ENCODE measurements around the gene PDCD4. TPM values are rescaled to one million over a fixed set of nuclear protein-coding genes. Genes with fewer than 3 reads are reported as not detected.
"Not testable (repeated sequence)": the region's sequence is repeated elsewhere in the genome, so short reads cannot be mapped to it uniquely, and the experiment has no call there.

Gene PDCD4
- total RNA-seq, 1 donor from 2014 or later = 71.6 TPM

DNA sequence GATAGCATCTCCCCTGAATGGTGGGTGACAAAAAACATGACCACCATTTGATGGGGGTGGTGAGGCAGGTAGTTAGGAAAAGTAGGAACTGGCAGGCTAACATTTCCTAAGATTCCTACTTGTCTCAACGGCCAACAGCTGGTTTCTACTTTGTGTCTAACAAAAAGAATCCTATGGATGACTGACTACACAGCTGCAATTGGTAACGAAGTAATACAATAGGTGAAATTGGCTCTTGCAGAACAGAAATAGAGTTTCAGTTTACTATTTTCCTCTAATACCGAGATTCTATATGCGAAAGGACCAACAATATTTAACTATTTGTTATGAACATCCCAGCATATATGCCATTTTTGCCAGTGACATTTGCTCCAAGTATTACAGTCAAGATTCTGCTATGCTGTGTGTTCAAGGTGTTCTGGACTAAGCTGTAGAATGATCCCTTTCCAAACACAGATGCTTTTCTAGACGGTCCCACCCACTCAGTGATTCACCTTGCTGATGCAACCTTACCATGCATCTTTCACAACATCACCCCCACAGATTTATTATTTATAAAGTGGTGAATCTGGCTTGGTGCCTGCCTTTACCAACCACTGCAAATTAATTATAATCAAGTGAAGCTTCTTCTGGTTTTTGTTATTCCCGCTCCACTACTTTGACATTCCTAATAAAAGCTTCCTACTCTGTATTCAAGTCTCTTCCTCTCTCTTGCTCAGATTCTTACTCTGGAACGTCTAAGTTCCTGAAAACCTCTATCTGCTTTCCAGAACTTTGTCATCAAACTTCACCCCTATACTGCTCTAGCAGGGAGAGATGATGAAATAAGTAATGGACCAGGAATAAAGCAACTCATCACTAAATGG is 30.5 kb downstream of the PDCD4 start:
- ATAC-seq (no peak), DNase-seq (ENCODE audit: missing footprints) (no peak)
- intact Hi-C loops (cut with DNase I) = no loop called here

DNA sequence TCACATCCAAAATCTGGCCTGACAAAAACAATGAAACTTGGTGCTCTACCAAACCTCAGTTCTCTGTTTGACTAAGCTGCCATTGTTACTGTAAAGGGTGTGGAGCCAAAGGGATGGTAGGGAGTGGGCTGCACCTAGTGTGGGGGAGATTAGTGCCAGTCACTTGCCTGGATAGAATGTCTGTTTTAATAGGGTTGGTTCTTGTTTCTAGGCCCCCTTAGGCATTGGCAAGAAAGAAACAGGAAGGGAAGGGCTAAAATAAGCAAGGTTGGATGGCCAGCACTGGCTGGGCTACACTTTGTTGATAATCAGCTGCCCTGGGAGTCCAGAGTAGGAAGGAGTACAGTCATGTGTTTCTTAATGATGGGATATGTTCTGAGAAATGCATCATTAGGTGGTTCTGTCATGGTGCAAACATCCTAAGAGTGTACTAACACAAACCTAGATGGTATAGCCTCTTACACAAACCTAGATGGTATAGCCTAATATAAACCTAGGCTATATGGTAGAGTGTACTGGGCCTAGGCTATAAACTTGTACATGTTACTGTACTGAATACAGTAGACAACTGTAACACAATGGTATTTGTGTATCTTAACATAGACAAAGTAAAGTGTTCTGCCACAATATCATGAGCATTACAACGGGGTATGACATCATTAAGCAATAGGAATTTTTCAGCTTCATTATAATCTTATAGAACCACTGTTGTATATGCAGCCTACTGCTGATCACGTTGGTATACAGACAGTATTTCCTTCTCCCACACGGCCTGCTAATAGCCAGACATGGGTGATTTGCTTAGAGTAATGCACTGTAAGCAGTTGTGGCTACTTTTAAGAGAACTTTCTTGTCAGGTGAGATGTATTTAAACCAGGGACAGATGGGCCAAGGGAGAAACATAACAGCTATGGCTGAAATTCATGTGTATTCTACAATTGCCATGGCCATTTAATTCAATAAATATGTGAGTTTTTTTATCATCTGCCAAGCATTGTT is 31.9 kb downstream of the PDCD4 start:
- ATAC-seq (no peak), DNase-seq (ENCODE audit: missing footprints) (no peak)
- intact Hi-C loops (cut with DNase I) = no loop called here

DNA sequence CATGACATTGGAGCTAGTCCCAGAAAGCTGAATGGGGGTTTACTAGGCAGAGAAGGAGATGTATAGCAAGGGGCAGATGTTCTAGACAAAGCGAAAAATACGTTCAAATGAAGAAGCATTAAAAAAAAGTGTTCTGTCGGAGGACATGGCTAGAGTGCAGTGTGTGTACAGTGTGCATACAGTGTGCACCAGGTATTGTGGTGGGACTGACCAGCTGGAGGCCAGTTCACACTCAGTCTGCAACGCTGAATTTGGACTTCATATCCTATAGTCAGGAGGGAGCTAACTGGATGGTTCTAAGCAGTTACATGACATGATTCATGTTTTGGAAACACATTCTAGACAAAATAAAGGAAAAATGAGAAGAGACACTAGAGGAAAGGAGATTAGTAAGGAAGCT is 38.4 kb downstream of the PDCD4 start:
- ATAC-seq = no peak
- intact Hi-C loops (cut with DNase I) = loop anchor here (10.0 kb wide), 1 partner anchor 605 kb away; the partner anchor contains the start of gene SMNDC1
- no peak for DNase-seq (ENCODE audit: missing footprints)

DNA sequence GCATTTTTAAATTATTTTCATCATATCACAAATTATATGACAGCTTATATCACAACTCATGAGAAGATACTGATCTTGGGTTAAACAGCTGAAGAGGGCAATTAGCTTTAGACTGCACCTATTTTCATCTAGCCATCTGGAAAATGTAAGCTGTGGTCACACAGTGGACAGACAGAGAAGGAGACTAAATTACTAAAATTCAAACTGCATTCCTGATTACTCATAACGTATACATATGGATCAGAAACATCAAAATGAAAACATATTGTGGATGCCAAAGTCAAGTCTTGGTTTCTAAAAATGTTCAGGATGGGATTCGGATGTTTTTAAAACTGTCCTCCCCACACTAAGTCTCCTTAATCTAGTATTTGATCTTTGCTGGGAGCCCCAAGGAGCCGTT is 40.6 kb downstream of the PDCD4 start:
- intact Hi-C loops (cut with DNase I) = loop anchor here (10.0 kb wide), 1 partner anchor 608 kb away; the partner anchor contains the start of gene SMNDC1
- DNase-seq (ENCODE audit: missing footprints) = no peak
- no peak for ATAC-seq

DNA sequence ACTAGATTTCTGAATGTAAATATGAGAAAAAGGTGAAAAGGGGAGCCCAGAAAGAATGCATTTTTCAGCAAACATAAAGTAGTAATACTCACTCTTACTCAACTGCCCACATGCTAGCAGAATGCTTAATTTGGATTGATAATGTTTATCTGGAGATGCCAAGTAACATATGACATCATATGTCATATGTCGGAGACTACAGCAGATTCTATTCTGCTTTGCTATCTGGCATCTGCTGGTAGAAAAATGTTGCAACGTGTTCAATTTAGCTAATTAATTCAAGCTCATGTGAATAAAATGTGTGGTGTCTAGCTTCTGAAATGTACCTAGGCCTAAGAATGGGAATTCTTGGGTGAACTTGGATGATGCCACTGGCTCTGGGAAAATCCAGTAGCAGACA is 42.7 kb downstream of the PDCD4 start:
- ATAC-seq = no peak
- intact Hi-C loops (cut with DNase I) = loop anchor here (10.0 kb wide), 1 partner anchor 610 kb away; the partner anchor contains the start of gene SMNDC1
- DNase-seq (ENCODE audit: missing footprints) = no peak

DNA sequence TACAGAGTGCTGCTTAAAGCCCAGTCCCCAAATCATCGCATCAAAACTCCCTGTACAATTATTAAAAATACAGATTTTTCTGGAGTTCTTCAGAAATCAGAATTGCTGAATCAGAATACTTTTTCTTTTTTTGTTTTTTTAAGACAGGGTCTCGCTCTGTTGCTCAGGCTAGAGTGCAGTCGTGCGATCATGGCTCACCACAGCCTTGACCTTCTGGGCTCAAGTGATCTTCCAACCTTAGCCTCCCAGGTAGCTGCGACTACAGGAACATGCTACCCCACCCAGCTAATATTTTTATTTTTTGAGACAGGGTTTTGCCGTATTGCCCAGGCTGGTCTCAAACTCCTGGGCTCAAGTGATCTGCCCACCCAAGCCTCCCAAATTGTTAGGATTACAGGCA is 43.3 kb downstream of the PDCD4 start:
- DNase-seq (ENCODE audit: missing footprints) (no peak), ATAC-seq (no peak)
- intact Hi-C loops (cut with DNase I) = loop anchor here (10.0 kb wide), 1 partner anchor 610 kb away; the partner anchor contains the start of gene SMNDC1

DNA sequence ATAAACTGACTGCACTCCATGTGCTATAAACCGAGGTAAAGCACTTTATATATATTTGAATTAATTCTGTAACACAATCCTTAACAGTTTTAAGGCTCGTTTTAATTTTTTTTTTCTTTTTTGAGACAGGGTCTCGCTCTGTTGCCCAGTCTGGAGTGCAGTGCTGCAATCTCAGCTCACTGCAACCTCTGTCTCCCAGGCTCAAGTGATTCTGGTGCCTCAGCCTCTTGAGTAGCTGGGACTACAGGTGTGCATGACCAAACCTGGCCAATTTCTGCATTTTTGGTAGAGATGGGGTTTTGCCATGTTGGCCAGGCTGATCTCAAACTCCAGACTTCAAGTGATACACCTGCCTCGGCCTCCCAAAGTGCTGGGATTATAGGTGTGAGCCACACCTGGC is 43.9 kb downstream of the PDCD4 start:
- not testable (repeated sequence) for ATAC-seq; DNase-seq (ENCODE audit: missing footprints)
- intact Hi-C loops (cut with DNase I) = loop anchor here (10.0 kb wide), 1 partner anchor 611 kb away; the partner anchor contains the start of gene SMNDC1

DNA sequence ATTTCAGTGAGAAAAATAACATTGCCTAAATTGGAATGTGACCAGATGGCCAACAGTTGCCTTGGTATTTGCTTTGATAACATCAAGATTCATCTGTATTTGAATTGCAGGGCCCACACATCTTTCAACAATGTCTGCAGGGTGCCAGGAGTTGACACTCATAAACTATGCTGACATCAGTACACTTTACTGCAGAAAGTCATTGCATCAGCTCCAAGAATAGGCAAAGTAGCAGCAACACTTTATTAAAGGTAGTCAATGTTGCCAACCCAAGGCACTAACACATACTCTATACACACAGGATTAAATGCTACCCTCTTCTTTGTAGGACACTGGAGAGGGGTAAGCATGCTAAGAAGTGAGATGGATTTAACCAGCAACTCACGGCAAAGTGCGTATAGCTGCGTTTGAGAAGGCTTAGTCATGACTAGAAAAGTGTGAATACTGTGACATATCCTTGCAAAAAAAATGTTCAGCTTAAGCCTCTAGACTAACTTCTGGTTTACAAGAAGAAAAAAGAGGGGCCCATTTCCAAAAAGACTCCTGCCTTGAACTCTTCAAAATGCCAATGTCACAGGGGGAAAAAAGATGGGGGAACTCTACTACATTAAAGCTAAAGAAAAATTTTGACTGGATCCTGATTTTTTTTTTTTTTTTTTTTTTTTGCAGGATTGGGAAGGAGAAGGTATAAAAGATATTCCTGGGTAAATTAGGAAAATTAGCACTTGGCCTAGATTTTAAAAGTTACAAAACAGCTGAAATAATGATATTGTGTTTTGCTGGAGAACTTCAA is 45.0 kb downstream of the PDCD4 start:
- intact Hi-C loops (cut with DNase I) = loop anchor here (10.0 kb wide), 1 partner anchor 612 kb away; the partner anchor contains the start of gene SMNDC1
- ATAC-seq = no peak
- DNase-seq (ENCODE audit: missing footprints) = no peak

DNA sequence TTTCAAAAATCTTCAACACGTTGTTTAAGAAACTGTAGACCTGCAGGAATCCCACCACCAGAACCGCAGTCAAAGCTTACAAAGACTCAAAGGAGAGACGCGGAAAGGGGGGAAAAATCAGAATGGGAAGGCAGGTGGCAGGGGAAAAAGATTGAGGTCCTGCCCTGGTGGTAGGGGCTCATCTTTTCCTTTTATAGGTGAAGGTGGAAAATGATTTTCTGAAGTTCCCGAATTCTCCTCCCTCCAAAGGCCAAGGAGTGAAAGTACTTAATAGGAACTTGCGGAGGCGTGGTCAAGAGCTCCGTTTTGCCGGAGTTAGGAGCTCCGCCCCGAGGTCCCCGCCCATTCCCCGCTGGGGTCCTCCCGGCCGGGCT is 46.5 kb downstream of the PDCD4 start:
- intact Hi-C loops (cut with DNase I) = loop anchor here (2.0 to 10.0 kb wide), 2 partner anchors 47 to 613 kb away; partner anchors contain the start of genes PDCD4 and SMNDC1
- DNase-seq (ENCODE audit: missing footprints) (peak; percentile 98), ATAC-seq (no peak)

DNA sequence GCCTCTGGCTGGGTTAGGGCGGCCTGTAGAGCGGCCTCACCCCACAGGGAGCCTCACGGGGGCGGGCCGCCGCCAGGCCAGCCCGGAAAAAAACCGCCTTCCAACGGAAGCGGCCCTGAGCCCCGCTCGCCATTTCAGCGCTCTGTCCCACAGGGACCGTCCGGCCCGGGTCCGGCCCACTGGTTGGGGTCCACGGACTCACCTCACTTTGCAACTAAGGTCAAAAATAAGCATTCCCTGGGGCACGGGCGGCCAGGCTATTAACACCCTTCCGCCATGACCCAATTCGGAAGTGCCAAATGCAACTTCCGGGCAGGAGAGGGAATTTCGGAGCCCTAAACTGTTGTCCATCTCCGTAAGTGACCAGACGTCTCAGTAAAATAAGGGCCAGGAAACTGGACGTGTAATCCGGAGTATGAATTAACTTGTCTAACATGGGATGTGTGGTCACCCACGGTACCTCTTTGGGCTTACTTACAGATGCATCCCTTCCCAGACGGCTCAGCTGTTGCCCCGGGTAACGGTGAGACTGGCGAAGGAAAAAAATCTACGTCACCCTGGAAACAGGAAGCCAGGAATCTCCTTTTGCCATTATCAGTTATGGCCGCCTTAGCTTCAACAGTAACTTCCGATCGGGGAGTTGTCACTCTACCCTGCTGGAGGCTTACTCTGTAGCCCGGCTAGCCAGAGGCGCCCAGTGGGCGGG is 47.1 kb downstream of the PDCD4 start, which contains the start of gene BBIP1:
TSS of gene BBIP1 (minus strand) at position 538 of the 706 bp plus-strand sequence. CDS start 1,023 bp downstream, outside the sequence.
- peak; percentile 97 for ATAC-seq
- intact Hi-C loops (cut with DNase I) = loop anchor here (2.0 to 10.0 kb wide), 2 partner anchors 48 to 614 kb away; partner anchors contain the start of genes PDCD4 and SMNDC1

DNA sequence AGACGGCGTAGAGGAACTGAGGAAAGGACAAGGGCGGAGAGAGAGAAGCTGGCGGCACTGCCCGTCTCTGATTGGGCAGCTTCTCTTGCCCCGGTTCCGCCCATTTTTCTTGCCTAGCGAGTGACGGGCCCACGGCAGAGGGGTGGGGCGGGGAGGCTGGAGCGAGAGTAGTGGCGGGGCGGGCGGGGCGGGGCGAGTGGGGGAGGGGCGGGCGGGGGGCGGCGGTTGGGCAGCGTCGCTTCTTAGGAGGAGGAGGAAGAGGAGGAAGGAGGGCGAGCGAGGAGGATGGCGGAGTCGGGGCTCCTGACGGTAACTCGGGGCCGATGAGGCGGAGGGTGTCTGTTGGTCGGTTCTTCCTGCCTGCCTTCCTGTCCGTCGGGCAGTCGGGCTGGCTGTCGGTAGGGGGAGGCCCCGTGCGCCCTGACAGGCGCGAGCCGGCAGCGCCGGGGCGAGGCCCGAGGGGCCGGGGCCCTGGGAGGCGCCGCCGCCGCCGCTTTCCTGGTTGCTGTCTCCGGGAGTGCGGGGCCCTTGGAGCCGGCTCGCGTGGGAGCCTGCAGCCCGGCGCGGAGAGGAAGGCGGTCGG is 47.7 kb downstream of the PDCD4 start, which contains the start of gene SHOC2:
TSS of gene SHOC2 (plus strand) at position 256 of the 583 bp plus-strand sequence. CDS start 44,755 bp downstream, outside the sequence.
- intact Hi-C loops (cut with DNase I) = loop anchor here (2.0 to 10.0 kb wide), 2 partner anchors 49 to 615 kb away; partner anchors contain the start of genes PDCD4 and SMNDC1
- peak; percentile 100 for DNase-seq (ENCODE audit: missing footprints)
- peak; percentile 44 for ATAC-seq

More for the DNA sequence above, 47.1 kb downstream of the PDCD4 start, which contains the start of gene BBIP1:
- no peak for DNase-seq (ENCODE audit: missing footprints)

DNA sequence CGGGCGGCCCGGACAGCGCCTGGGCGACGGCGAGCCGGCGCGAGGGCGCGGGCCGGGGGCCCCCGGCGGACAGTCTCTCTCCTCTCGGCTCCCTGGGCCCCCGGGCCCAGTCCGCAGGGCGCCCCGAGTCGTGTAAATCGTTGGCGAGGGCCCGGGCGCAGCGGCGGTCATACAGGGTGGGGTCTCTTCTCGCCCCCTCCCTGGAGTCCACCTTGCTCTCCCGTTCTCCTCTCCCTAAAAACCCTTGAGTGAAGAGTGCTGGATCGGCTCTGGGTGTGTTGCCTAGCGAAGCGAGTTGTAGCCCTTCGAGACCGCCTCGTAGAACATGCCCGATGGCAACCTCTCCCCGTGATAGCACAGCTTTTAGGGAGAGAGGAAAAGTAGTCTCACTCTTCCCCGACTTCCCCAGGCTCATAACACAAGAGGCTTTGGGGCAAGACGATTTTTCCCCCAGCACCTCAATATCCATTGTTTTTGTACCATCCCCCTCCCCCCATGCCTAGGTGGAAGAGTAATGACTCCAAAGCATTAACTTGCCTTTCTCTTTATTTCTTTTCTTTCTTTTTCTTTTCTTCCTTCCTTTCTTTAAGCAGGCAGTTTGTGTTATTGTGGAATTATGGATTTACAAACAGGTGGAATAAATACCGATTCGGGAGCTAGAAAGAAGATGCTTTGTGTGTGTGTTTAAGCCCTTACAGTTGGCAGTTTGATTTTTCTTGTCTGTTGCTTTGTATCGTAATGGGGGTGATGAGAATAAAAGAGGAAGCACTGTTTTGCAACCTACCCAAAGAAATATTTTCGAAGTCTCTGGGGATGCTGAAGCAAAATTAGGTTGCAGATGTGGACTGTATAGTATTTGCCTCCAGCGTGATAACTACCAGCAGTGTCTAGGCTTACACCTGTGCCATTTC is 48.5 kb downstream of the PDCD4 start:
- intact Hi-C loops (cut with DNase I) = loop anchor here (2.0 to 10.0 kb wide), 3 partner anchors 49 to 615 kb away; partner anchors contain the start of genes PDCD4 and SMNDC1
- no peak for ATAC-seq
- DNase-seq (ENCODE audit: missing footprints) = peak; percentile 85

DNA sequence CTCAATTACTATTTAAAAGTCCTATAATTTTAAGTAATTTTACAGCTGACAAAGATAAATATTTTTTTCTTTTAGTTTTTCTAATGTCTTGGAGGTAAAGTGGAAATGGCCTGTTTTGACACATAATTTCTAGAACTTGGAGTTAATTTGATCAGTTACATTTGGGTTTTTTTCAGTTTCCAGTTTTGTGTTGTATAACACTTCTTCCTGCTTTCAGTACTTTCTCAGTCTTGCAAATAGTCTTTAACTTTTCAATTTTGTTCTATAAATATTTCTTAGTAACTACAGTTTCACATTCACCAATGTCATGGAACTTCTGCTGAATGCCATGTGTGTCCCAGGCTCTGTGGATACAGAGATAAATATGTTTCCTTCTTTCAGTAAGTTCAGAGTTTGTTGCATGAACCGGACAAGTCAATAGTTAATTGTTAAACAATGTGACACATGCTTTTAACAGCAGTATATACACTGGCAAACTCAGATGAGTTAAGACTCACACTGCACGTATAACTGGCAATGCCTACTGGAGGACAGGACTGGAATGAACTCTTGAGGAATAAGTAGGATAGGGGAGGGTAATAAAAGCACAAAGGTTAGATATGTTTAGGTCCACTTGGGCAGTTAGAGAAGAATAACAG is 52.2 kb downstream of the PDCD4 start:
- ATAC-seq (no peak), DNase-seq (ENCODE audit: missing footprints) (no peak)
- intact Hi-C loops (cut with DNase I) = loop anchor here (5.0 kb wide), 1 partner anchor 48 kb away; no protein-coding TSS in a partner anchor

DNA sequence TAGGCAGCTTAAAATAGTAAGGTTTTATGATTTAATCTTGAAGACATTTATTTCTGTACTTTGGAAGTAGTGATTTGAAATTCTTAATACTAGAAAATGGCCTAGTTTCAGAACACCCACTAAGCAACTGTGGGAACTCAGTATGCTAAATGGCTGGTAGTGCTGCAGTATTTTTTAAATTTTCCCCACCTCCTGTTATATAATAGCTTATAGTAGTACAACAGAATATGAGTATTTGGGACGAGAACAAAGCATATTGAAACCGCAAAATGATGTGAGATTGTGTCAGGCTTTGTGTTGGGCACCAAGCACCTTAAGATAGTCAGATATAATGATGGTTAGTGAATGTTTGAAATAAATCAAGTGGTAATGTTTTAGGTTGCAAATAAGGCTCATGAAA is 55.7 kb downstream of the PDCD4 start:
- ATAC-seq (no peak), DNase-seq (ENCODE audit: missing footprints) (no peak)
- intact Hi-C loops (cut with DNase I) = no loop called here

DNA sequence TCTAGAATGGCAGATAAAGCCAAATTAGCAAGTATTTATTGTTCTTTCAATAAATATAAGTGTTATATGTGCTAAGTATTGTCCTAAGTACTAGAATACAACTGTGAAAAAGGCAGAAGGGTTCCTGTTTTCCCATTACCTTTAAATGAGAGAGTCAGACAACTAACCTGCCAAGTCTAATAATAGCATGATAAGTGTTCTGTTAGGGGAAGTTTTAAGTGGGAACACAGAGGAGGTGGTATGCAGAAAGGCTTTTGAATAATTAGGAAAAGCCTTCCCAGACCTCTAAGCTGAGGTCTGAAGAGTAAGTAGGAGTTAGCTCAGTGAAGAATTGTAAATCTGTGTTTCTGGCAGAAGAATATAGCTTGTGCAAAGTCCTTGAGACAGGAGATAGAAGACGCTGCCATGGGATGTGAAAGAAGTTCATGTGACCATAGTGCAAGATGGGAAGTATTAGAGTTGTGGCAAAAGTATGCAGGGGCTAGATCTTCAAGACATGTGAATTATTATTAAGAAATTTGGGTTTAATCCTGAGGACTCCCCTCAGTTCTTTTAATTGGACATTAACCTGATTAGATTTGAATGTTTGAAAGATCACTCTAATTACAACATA is 60.1 kb downstream of the PDCD4 start:
- ATAC-seq (peak; percentile 63), DNase-seq (ENCODE audit: missing footprints) (no peak)
- intact Hi-C loops (cut with DNase I) = no loop called here

Measured in Right ventricle myocardium inferior (tissue), 1 donor.